Measurements from ENCODE around the gene PLP2.

PLP2 gene

DNA sequence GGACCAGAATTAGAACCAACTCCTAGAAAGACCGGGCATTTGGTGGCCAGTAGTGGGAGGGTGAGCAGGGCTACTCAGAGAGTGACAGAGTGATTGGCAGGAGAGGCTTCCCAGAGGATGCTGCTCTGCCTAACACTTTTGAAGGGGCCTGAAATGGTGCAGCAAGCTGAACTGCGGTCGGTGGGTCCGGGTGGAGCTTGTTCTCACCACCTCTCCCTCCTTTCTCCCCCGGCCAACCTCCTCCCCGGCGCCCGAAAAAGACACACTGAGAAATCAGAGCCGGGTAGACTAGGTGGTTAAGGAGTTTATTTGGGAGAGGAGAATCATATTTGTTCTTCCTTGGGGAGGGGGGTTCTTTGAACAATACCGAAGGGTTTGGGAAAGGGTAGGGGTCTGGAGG, 15.8 kb downstream of the PLP2 start:
- DNase-seq: no peak

DNA sequence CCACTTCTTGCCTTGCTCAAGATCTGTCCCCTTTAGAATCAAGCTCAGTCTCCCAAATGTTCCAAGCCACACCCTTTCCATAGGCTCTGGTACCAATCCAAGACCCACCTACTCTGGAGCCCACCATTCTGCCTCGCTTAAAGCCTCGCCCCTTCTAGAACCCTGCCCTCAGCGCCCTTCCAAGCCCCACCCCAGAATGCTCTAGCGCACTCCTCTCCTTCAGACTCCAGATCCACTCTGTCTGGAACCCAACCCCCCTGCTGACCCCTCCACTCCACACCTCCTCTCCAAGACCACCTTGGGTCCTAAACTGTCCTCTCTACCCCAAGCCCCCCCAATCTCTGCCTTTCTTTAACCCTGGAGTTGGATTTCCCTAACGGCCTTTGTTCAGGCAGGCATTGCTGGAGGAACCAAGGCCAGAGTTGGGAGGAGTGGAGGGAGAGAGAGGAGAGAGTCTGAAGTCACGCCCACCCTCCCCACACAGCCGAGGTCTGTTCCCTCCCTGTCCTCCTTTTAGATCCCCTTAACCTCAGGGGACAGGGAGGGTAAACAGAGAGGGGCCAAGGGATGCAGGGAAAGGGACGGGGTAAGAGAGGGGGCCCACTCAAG, 16.9 kb downstream of the PLP2 start:
- DNase-seq: no peak

DNA sequence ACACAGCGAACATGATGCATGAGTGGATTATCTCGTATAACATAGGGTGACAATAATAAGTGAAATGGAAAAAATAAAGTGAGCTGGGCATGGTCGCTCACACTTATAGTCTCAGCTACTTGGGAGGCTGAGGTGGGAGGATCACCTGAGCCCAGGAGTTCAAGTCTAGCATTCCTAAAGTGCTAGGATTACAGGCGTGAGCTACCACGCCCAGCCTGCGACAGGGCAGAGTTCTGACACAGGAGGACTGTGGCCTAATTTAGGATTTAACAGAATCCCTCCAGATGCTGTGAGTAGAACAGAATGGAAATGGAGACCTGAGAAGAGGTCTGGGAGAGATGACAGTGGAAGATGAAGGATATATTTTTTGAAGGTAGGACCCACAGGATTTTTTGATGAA, 17.9 kb downstream of the PLP2 start:
- no peak for DNase-seq

DNA sequence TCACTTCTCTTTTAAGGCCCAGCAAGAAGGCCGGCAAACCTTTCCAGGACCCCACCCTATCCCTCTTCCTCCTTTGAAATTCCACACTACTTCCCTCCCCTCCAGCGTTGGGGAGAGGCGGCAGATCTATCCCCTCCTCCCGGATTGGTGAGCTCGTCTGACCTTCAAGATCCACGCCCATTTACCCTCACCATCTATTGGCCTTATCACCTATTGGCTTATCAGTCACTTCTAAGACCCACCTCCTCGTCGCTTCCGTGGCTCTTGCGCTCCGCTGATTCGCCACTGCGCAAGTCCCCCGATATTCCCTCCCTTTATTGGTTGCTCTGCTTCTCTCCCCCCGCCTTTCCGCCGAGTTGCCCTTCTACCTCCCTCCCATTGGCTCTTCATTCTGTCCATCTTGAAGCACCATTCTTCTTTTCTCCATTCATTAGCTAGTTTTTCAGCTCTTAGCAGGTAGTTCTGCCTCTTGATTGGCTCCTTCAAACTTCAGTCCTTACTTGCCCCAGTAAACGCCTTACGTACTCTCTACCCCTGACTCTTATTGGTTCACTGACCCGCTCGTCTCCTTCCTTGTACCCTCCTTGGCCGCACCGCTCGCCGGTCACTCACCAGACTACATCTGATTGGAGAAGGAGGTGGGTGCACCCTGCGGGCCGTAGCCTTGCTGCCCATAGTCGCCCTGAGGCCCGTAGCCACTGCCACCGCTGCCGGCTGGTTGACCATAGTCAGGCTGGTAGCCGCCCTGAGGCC, 19.3 kb downstream of the PLP2 start:
- no peak for DNase-seq

- DNase-seq: no peak
Observed at GRCh38 chrX:49191574-49192011, 19.9 kb downstream of the PLP2 start.

GRCh38 chrX:49192722-49193328, 21.1 kb downstream of the PLP2 start:
- DNase-seq: no peak

DNA sequence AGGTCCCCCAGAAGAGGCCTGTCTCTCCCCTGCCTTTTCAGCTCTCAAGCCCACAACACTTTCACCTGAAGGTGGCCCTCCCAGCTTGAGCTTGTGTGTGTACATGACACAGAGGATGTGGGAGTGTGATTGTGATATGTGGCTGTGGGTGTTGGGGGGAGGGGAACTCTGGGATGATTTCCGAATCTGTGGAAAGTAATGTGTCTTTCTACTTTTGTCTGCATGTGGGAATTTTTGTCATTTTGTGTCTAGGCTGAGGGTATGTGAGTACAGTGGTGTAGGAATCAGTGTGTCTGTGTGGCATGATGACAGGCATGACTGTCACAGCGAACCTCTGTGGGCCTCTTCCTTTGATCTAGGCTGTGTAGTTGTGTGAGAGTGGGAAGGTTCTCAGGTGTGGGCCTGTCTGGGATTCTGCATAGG, 21.9 kb downstream of the PLP2 start:
- DNase-seq: no peak

DNA sequence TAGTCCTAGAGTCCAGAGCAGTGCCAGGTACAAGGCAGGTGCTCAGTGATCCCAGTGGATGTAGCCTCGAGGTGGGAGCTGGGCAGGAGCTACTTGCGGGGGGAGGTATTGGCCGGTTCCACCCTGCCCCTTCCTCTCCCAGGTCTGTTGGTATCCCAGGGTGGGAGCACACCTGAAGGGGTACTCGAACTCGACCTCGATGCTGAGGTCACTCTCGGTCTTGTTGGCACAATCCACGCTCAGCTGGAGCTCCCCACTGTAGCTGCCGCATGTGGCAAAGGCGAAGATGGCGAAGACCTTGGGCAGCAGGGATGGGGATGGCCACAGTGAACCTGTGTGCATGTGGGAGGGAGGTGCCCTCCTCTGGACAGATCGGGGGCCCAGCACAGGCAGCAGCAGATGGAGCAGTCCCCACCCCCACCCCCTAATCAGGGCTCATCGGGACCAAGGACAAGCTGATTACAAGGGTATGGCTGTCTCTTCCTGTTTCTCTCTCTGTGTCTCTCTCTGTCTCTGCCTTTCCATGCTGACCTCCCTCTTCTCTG, 25.9 kb downstream of the PLP2 start:
- DNase-seq: no peak

- DNase-seq: no peak
Observed at GRCh38 chrX:49198540-49199314, 27.0 kb downstream of the PLP2 start.

- no peak for DNase-seq
Observed at GRCh38 chrX:49199315-49199595, 27.6 kb downstream of the PLP2 start.

DNA sequence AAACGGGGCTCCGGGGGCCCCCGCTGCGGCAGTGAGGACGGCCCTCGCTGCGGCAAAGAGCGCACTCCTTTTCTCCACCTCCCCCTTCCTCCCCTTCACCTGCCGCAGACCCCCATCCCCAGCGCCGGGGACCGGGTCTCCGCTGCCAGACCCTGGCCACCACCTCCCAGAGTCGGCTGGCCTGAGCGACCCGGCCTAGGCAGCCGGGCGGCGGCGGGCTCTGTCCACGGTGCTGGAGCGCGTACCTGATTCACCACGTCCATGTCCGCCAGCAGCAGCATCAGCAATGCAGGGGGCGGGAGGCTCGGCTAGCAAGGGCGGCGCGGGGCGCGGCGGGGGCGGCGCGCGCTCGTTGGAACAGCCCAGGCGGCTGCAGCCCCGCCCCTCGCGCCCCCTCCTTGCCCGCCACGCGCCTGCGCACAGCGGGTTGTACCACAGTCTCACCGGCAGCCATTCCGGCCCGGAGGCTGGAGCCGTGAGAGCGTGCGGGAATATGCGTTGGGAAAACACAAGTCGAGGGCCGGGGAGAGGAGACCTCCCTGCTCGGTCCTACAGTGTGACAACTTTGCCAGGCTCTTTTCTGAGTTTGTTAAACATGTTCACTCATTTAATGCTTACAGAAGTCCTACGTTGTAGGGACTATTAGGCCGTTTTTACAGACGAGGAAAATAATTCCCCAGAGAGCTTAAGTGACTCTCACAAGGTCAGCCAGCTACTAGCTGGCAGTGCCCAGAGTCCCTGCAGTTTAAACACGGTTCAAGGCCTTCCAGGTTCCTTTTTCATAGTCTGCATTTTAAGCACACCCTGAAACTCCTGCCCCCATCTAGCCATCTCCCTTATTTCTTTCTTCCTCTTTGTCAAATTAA, 28.4 kb downstream of the PLP2 start, which contains the start of gene SYP:
Gene SYP (minus strand): TSS at position 288 of the 866 bp plus-strand sequence. CDS start 7 bp downstream, at position 281.
- no peak for DNase-seq

GRCh38 chrX:49202022-49202421, 30.3 kb downstream of the PLP2 start:
- no peak for DNase-seq

- no peak for DNase-seq
Observed at GRCh38 chrX:49203536-49203935, 31.8 kb downstream of the PLP2 start.

DNA sequence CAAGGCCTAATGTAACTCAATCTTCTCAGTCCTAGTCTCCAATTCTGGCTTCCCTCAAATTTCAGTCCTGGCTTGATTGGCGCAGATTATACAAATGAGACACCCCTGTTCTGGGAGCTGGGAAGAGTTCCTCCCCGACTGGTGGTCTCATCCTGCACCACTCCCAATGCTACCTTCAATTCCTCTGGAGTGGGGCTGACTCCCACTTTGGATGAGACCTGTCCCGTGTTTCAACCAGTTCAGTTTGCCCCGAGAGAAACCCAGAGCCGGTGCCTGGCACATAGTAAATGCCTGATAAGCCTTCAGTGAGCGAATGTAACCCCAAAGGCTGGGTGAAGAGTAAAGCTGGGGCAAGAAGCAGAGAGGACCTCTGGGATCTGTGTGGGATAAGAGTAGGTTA, 32.3 kb downstream of the PLP2 start:
- no peak for DNase-seq

DNA sequence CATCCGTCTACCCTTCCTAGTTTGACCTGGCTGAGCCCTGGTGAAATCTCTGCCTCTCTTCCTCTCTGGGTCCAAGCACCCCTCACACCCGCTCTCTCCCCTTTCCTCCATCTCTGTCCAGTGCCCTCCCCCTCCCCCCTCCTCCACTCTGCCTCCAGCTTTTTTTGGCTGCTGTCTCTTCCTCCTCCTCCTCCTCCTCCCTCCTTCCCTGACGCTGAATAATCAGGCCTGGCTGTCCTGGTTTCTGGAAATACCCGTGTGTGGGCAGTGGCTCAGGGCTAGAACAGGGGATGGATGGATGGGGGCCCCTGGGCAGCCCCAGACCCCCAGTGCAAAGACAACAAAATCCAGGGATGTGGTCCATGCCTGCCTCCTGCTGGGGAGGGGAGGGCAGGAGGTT, 33.0 kb downstream of the PLP2 start:
- no peak for DNase-seq

DNA sequence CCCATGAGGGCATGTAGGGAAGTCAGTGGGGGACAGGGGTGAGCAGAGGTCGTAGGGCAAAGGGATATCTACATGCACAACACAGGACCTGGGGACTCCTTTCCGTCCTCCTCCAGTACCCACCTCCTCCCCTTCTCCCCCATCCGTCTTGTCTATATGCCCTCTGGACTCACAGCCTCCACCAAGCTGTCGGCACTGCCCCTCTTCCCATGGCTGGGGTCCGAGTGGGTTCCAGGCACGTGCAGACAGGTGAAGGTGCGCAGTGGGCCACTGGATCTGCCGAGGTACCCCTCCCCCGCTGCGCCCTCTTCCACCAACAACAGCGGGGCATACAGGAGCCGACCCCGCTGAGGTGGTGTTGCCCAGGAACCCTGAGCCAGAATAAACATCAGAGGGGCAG, 33.7 kb downstream of the PLP2 start:
- no peak for DNase-seq

GRCh38 chrX:49206543-49206942, 34.8 kb downstream of the PLP2 start:
- no peak for DNase-seq

DNA sequence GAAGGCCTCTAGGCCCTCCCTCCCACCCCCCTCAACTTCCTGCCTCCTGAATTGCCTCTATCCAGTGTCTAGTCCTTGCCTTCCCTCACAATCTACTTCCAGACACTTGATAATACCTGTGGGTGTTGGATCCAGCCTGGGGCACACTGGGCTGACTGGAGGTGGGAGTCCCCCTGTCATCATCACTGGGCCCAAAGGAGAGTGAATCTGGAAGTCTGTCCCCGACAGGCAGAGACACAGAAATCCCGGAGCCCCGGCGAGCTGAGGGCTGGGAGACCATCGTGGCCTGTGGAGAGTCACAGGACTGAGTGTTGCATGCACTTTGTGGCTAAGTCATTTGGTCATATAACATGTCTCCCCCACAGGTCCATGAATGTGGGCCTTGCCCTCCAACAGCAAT, 36.7 kb downstream of the PLP2 start:
- no peak for DNase-seq

GRCh38 chrX:49209434-49210251, 37.9 kb downstream of the PLP2 start:
- peak; percentile 57 for DNase-seq

- DNase-seq: no peak
Observed at GRCh38 chrX:49210406-49210805, 38.7 kb downstream of the PLP2 start.

- no peak for DNase-seq
Observed at GRCh38 chrX:49211074-49211473, 39.4 kb downstream of the PLP2 start.
